ENCODE data around the gene DST.

DST gene

GRCh38 chr6:56618050-56618449 lies 24.6 kb downstream of the DST start:
- no peak for DNase-seq

DNA sequence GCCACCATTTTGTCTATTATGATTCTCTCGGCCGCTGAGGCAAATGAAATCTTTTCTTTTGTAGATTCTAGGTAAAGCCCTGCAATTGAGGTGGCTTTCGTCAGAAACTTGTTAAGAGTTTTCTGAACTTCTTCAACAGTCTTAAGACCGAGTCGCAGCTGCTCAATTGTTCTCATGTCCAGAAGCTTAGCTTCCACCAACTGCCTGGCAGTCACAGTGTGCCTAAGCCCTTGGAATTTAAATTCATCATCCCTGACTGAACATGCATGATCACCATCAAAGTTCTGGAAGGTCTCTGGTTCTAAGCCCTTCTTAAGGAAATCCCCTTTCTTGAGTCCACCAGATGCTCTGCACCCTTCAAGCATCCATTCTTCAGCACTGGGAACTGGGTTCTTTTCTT lies 25.7 kb downstream of the DST start:
- DNase-seq: no peak

- DNase-seq: no peak
Measured at GRCh38 chr6:56613247-56613851, 29.3 kb downstream of the DST start.

GRCh38 chr6:56608332-56608731 lies 34.4 kb downstream of the DST start:
- DNase-seq: no peak

- DNase-seq: no peak
Measured at GRCh38 chr6:56607111-56607752, 35.5 kb downstream of the DST start.

DNA sequence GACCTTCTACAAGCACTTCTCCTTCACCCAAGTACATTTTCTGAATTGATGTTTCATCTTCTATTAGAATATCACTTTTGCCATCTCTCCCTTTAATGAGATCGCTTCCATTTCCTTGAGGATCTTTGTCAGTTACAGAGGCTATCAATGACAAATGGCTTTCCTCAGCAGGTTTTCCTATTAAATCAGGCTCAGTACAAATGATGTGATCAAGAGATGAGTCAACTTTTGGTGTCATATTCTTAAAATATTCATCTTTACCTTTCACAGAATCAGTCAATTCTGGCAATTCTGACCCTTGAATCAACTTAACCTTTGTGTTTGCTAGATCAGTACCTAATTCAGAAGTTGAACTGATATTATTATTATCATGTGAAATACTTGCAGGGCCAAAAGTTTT lies 37.3 kb downstream of the DST start:
- DNase-seq: no peak

DNA sequence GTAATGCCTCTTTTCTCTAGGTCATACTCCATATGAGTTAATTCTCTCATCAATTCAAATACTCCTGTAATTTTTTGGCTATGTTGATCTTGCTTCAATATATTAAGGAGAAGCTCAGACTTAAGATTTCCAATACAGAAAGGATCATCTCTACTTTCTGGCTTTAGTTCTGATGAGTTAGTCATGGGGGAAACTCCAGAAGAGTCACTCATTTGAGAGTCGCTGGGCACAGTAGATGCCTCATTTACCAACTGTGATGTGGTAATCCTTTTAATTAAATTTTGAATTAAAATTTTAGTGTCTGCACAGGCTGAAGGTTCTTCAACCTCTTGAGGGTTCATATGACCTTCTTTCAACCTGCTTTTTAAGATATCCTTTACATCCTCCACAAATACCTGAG lies 38.5 kb downstream of the DST start:
- no peak for DNase-seq

DNA sequence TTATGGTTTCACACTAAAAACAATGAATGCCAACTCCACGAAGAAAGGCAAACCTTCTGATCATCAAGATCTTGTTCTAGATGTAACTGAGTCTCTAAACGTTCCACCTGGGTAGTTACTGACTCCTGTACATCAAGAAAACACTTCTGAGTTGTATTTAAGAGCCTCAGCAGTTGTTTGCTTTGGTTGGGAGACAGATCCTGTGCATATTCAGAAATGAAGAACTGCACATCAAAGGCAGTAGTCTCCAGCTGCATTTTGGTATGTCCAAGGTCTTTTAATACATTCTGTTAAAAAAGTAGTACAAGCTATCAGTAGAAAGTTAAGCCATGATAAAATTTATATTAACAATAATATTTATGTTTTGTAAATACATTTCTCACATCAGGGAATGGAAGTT lies 41.3 kb downstream of the DST start:
- DNase-seq: no peak

GRCh38 chr6:56595490-56596122 lies 47.1 kb downstream of the DST start:
- DNase-seq: no peak

- DNase-seq: no peak
Measured at GRCh38 chr6:56594699-56595098, 48.0 kb downstream of the DST start.

GRCh38 chr6:56593801-56594318 lies 48.8 kb downstream of the DST start:
- DNase-seq: no peak

DNA sequence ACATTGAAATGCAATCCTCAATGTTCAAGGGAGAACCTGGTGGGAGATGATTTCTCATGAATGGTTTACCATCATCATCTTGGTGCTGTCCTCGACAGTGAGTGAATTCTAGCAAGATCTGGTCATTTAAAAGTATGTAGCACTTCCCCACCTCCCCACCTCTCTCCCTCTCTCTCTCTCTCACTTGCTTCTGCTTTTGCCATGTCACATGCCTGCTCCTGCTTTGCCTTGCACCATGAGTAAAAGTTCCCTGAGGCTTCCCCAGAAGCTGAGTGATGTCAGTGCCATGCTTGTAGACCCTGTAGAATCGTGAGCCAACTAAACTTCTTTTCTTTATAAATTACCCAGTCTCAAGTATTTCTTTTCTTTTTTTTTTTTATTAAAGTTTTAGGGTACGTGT lies 60.5 kb downstream of the DST start:
- DNase-seq: no peak

GRCh38 chr6:56581296-56581925 lies 61.3 kb downstream of the DST start:
- no peak for DNase-seq

DNA sequence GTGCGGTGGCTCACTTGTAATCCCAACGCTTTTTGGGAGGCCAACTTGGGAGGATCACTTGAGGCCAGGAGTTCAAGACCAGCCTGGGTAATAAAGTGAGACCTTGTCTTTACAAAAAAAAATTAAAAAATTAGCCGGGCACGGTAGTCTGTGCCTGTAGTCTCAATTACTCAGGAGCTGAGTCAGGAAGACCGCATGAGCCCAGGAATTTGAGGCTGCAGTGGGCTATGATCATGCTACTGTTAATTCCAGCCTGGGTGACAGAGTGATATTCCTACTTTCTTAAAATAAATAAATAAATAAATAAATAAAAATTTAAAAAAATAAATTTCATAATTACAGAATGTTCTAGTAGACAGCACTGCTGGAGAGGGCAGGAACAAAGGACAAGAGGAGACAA lies 62.4 kb downstream of the DST start:
- DNase-seq: no peak

- DNase-seq: no peak
Measured at GRCh38 chr6:56579155-56579851, 63.4 kb downstream of the DST start.

DNA sequence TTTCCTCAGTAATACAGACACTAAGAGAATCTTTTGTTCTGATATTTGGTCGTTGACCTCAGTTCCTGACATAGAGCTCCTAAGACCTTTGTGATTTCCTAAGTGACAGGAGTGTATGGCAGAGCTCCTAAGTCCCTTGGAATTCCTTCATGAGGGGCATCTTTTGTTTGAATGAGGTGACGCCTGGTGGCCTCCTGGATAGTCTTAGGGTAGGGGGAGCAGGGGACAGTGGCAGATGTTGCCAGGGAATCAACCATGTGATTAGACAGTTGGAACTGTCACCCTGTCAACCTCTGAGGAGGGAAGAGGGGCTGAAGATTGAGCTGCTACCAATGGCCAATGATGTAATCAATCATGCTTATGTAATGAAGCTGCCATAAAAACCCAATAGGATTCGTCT lies 67.0 kb downstream of the DST start:
- no peak for DNase-seq

DNA sequence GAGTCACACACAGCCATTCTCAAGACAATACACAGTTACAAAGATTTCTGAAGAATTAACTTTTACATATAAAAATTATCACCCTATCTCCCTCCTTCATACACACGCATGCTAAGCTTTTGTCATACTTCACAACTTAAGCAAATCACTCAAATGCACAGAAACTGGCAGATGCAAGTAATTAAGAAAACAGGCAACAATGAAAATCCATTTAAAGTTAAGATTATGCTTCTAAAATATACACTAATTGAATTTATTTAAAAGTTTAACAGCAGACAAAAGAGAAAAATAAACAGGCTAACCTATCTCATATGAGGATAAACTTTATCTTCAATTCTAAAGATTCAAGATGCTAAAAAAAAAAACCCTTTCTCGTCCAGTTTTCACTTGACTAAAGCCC lies 68.4 kb downstream of the DST start:
- DNase-seq: no peak

DNA sequence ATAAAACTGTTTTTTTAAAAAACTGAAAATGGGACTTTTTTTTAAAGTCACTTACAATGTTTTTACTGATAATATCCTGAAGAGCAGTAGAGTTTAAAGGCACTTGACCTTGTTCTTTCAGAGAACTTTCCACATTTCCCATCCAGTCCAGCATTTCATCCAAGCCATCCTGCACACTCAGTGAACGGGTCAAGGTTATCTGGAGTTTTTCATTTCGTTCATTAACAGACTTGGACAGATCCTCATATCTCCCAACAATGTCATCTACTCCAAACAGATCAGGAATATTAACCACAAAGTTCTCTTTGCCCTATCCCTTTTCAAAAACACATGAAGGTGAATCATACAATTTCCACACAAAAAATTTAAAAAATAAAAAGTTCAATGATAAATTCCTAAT lies 69.1 kb downstream of the DST start:
- no peak for DNase-seq

DNA sequence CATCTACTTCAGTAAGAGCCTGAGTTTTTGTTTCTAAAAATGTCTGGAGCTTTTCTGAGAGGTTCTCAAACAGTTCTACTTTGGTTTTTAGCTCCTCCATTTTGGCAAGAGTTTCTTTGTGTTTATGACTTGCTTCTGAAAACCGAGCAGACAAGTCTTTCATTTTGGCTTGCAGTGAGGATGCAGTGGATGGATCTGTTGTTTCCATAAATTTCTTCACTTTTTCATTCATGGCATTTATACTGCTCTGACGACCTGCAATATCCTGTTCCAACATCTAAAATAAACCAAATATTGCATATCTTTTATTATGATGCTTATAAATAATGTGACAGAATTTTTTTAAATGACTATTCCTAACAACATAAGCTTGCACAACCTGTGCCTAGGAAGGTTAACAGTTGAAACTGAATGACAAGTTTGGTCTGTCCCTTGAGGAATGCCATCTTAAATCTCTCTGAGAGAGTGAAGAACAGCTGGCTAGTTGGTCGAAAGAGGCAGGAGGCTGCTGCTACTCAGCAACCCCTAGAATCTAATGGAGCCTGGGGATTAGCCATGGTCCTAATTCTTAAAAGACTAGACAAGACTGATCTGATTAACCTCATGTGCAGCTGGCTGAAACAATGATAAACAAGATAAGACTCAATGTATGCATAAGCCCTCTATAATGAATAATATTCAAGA lies 69.8 kb downstream of the DST start:
- DNase-seq: no peak

DNA sequence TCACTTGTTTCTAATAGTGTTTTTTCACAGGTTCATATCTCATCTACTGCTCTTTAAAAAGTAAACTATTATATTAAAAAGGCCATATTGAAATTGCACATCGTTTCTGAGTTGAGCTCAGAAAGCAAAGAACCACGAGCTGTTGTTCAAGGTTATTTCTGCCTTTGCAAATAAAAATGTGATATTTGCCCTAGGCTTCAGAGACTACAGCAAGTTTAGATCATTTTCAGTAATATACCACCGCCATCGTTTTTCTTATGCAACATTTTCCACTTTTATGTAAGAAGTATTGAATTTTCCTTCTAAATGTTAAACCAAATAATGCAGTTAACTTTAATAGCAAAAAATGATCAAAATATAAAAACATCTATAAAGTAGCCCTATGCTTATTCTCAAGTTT lies 71.1 kb downstream of the DST start:
- no peak for DNase-seq

DNA sequence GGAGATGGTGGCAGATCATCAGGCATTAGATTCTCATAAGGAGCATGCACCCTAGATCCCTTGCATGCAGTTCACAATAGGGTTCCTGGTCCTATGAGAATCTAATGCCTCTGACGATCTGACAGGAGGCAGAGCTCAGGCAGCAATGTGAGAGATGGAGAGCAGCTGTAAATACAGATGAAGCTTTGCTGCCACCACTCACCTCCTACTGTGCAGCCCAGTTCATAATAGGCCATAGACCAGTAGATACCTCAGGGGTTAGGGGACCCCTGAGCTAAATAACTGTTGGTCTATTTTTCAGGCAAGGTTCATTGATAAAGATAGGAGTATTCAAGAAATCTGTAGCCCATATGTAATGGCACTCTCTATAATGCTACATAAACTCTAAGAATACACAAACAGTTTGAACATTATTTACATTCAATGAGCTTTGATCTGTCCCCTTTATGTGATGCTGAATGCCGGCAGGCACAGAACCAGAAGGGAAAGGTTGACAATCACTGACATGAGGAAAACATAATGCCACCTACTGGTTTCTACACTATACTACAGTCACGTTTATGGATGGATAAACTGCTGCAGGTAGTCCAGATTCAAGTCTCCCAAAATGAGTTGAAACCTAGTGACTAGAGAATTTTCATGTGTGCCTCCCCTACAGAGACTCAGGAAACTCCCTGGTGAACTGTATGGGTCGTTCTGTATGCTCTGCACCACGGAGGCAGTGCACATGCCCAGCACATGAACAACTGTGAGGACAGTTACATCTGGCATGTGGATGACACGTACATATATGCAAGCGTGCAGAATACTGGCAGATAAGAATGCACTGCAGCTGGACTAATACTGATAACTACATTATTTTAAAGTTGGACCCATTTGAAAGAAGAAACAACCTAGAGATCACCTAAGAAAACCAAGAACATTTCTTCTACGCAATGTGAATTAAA lies 72.0 kb downstream of the DST start:
- no peak for DNase-seq

- no peak for DNase-seq
Measured at GRCh38 chr6:56567501-56567900, 75.2 kb downstream of the DST start.

Measured in right forelimb (tissue), 1 donor.